GM12878 (cell line): Measurements from ENCODE around the gene FAM114A2. TPM values are rescaled to one million over a fixed set of nuclear protein-coding genes. Genes with fewer than 3 reads are reported as not detected.

Source experiments
- ATAC-seq: fragments of 200-7000 bp; cut with Tn5 transposase; 3 replicates; pipeline ENCODE4 v1.9.1; 2020; ENCODE audit warnings: mild to moderate bottlenecking, moderate library complexity
- BruUV-seq: library from RNA; stranded (reverse); fragments of 400-500 nt; replicated peaks from 2 replicates; lab custom pipeline; 2021; lab: Mats Ljungman, UMichigan
- CTCF ChIA-PET: fragments of 300-600 bp; sonication (Branson Sonifier 250); formaldehyde crosslinking; extraction: SDS; loops from one replicate; lab custom pipeline; 2021; ENCODE audit warnings: inconsistent platforms; lab: Yijun Ruan, JAX
- POLR2A ChIA-PET: fragments of 350-600 bp; formaldehyde crosslinking; extraction: SDS; loops from one replicate; lab custom pipeline; 2021; ENCODE audit warnings: inconsistent platforms; lab: Charles Lee
- RAD21 ChIA-PET: fragments of 300-600 bp; sonication (Branson Sonifier 250); formaldehyde crosslinking; loops from one replicate; lab custom pipeline; 2023; ENCODE audit warnings: antibody characterized with exemption; ENCODE audit not compliant: unreplicated experiment; lab: Charles Lee
- SMC1A ChIA-PET: fragments of 300-600 bp; sonication (Branson Sonifier 250); formaldehyde crosslinking; loops from one replicate; lab custom pipeline; 2023; ENCODE audit not compliant: unreplicated experiment, uncharacterized antibody; lab: Charles Lee
- DNase-seq: peaks from one replicate; pipeline ENCODE4 v3.0.0-alpha.2; 2011; ENCODE audit warnings: low read depth, low spot score
- FAIRE-seq: peaks from 3 replicates; lab custom pipeline; 2011; peaks lifted over from hg19 to GRCh38; lab: Jason Lieb, UNC
- H2AFZ ChIP-seq: 2 replicates; pipeline ENCODE4 v1.6.0; 2011; ENCODE audit warnings: low read depth, low read length, control low read depth; ENCODE audit not compliant: control insufficient read depth
- H3K27ac ChIP-seq: 2 replicates; pipeline ENCODE4 v1.5.1; 2011; ENCODE audit warnings: control low read depth; ENCODE audit not compliant: control insufficient read depth, insufficient read depth
- H3K27me3 ChIP-seq, 2 experiments: replicated peaks in 1 of 2; 2 replicates each; pipeline versions ENCODE4 v1.6.0 to v1.6.1; 2011; ENCODE audit warnings: low read length in 1 of 2; ENCODE audit not compliant: control insufficient read depth in 2 of 2, insufficient read depth in 2 of 2
- H3K36me3 ChIP-seq, 2 experiments: 2 replicates each; pipeline ENCODE4 v1.5.1; 2011; ENCODE audit warnings: low read length in 1 of 2; ENCODE audit not compliant: control insufficient read depth in 2 of 2, insufficient read depth in 2 of 2
- H3K4me1 ChIP-seq: 2 replicates; pipeline ENCODE4 v1.6.1; 2011; ENCODE audit warnings: mild to moderate bottlenecking, low read length, moderate library complexity, mixed read lengths; ENCODE audit not compliant: control insufficient read depth, insufficient read depth
- H3K4me2 ChIP-seq: 2 replicates; pipeline ENCODE4 v1.6.0; 2011; ENCODE audit warnings: control low read depth; ENCODE audit not compliant: control insufficient read depth, insufficient read depth
- H3K4me3 ChIP-seq: fragments of 200-600 bp; sonication (generic); 2 replicates; pipeline ENCODE4 v1.5.1; 2016
- H3K79me2 ChIP-seq: 2 replicates; pipeline ENCODE4 v1.6.0; 2011; ENCODE audit warnings: low read length; ENCODE audit not compliant: control insufficient read depth, insufficient read depth
- H3K9ac ChIP-seq: 2 replicates; pipeline ENCODE4 v1.8.0; 2011; ENCODE audit warnings: low read length, control low read depth, mixed read lengths; ENCODE audit not compliant: control insufficient read depth, insufficient read depth
- H3K9me3 ChIP-seq: replicated peaks from 3 replicates; pipeline ENCODE4 v1.5.1; 2011; ENCODE audit warnings: mild to moderate bottlenecking, low read length; ENCODE audit not compliant: control insufficient read depth, insufficient read depth
- H4K20me1 ChIP-seq: 2 replicates; pipeline ENCODE4 v1.6.0; 2011; ENCODE audit not compliant: control insufficient read depth, insufficient read depth
- ATF7 ChIP-seq: fragments of 450-650 bp; IDR thresholded peaks from 2 replicates; pipeline ENCODE4 v1.6.1; 2016; ENCODE audit warnings: low read depth, mild to moderate bottlenecking
- CHD2 ChIP-seq: IDR thresholded peaks from 2 replicates; pipeline ENCODE4 v1.6.1; 2011; ENCODE audit warnings: low read depth, low read length, improper control_type of control experiment, borderline replicate concordance
- E2F8 ChIP-seq: fragments of 450-650 bp; IDR thresholded peaks from 2 replicates; pipeline ENCODE4 v1.6.1; 2018; ENCODE audit warnings: mild to moderate bottlenecking, low read depth, moderate library complexity; ENCODE audit not compliant: partially characterized antibody
- ETV6 ChIP-seq, 2 experiments: fragments of 450-650 bp in 1 of 2; IDR thresholded peaks in 1 of 2; conservative IDR thresholded peaks in 1 of 2; 2 replicates each; pipeline ENCODE4 v1.6.1; 2014; ENCODE audit warnings: antibody characterized with exemption in 1 of 2, borderline replicate concordance in 1 of 2, low read depth in 1 of 2, mild to moderate bottlenecking in 1 of 2, moderate library complexity in 1 of 2
- KAT2A ChIP-seq: conservative IDR thresholded peaks from 2 replicates; pipeline ENCODE4 v1.6.1; 2011; ENCODE audit warnings: low read depth, low read length; ENCODE audit not compliant: control insufficient read depth
- KDM1A ChIP-seq: fragments of 200-600 bp; sonication (generic); IDR thresholded peaks from 2 replicates; pipeline ENCODE4 v1.6.1; 2016; ENCODE audit warnings: borderline replicate concordance
- KLF5 ChIP-seq: fragments of 450-650 bp; IDR thresholded peaks from 2 replicates; pipeline ENCODE4 v1.6.1; 2014; ENCODE audit warnings: mild to moderate bottlenecking; ENCODE audit not compliant: partially characterized antibody
- MEF2A ChIP-seq: IDR thresholded peaks from 2 replicates; pipeline ENCODE4 v1.6.1; 2011; ENCODE audit warnings: low read depth, mild to moderate bottlenecking, low read length, moderate library complexity; ENCODE audit not compliant: insufficient read depth
- MTA3 ChIP-seq: IDR thresholded peaks from 2 replicates; pipeline ENCODE4 v1.6.1; 2012; ENCODE audit warnings: low read length, inconsistent platforms, borderline replicate concordance
- PAX5 ChIP-seq: IDR thresholded peaks from 2 replicates; pipeline ENCODE4 v1.6.1; 2011; ENCODE audit warnings: low read depth, low read length, borderline replicate concordance
- RFX5 ChIP-seq: IDR thresholded peaks from 2 replicates; pipeline ENCODE4 v1.6.1; 2011; ENCODE audit warnings: low read depth, low read length, improper control_type of control experiment
- SREBF2 ChIP-seq: IDR thresholded peaks from 2 replicates; pipeline ENCODE4 v1.6.1; 2012; ENCODE audit warnings: mild to moderate bottlenecking, low read length
- USF1 ChIP-seq: IDR thresholded peaks from 2 replicates; pipeline ENCODE4 v1.6.1; 2011; ENCODE audit warnings: borderline replicate concordance, low read depth, mild to moderate bottlenecking, moderate library complexity, mixed read lengths, low read length; ENCODE audit not compliant: insufficient read depth; ENCODE audit errors: extremely low read length
- WRNIP1 ChIP-seq: IDR thresholded peaks from 2 replicates; pipeline ENCODE4 v1.6.1; 2011; ENCODE audit warnings: low read depth, low read length, improper control_type of control experiment, borderline replicate concordance
- ZBTB11 ChIP-seq: fragments of 450-650 bp; formaldehyde crosslinking; IDR thresholded peaks from 2 replicates; pipeline ENCODE4 v1.5.0; 2022; ENCODE audit warnings: mild to moderate bottlenecking, missing genetic modification characterization
- WGBS: methylation state at CpG from one replicate; pipeline ENCODE4 v1.1.6; 2016; ENCODE audit warnings: low lambda C conversion rate; ENCODE audit not compliant: insufficient replicate concordance, insufficient coverage; ENCODE audit errors: missing lambda C conversion rate; 5-methylcytosine and 5-hydroxymethylcytosine counted together
- in situ Hi-C: fragments of 300-500 bp; cut with MboI; formaldehyde crosslinking; loops from 9 replicates; pipeline ENCODE4 v1.14.3; 2018; ENCODE audit warnings: mixed read lengths
- intact Hi-C: fragments of 100-400 bp; cut with micrococcal nuclease; formaldehyde crosslinking; loops from one replicate; pipeline ENCODE4 v1.14.2; 2022; ENCODE audit not compliant: unreplicated experiment
- polyA plus RNA-seq, 11 experiments: library from polyadenylated mRNA; depleted of rRNA in 4 of 11; unstranded in 6 of 11; stranded (reverse) in 5 of 11; fragments of >200 nt; fragmentation: Nextera tagmentation in 4 of 11; fragmentation: Illumina TruSeq in 1 of 11; extraction: Ambion mirVana in 4 of 11; extraction: Trizol in 1 of 11; gene quantifications; 1 replicate in 1 of 11; 2 replicates in 10 of 11; pipeline versions ENCODE4 v1.2.1 to v1.2.3, GENCODE V29; 2011 to 2016; ENCODE audit warnings: inconsistent platforms in 2 of 11, missing spikeins in 2 of 11, low read depth in 1 of 11
- total RNA-seq, 4 experiments: library from RNA; depleted of rRNA in 3 of 4; stranded (reverse); fragments of >200 nt in 3 of 4; fragmentation: Illumina TruSeq in 1 of 4; extraction: Trizol in 1 of 4; gene quantifications; 2 replicates each; pipeline versions ENCODE4 v1.2.1 to v1.2.3, GENCODE V29; 2013 to 2021

FAM114A2 gene
- total and polyA plus RNA-seq, 10 of the 15 experiments (the other 5 are each of a cell fraction or from before 2014, with no cell fraction given): 16.8 to 32.8 (median 24.3) TPM

- no peaks in the 10 kb centered on the region for H3K9me3 ChIP-seq
- H3K27me3 ChIP-seq: no peaks in the 10 kb centered on the region; a peak in 1 of 4 replicates
- no peaks in the 10 kb centered on the region for H3K79me2 ChIP-seq
- no peaks in the 10 kb centered on the region for H4K20me1 ChIP-seq
- no TSS peak for BruUV-seq
- no peak for DNase-seq
- TF ChIP-seq RFX5: no peak
- no peak for TF ChIP-seq WRNIP1
- no peak for TF ChIP-seq USF1
- no peak for TF ChIP-seq MTA3
- no peak for TF ChIP-seq KLF5
- no peak for TF ChIP-seq KAT2A
- TF ChIP-seq ETV6 (conservative IDR thresholded peaks at IDR 0.05 in 1 of 2, IDR thresholded peaks at IDR 0.05 in 1 of 2; ENCODE audit: borderline replicate concordance in 1 of 2, low read depth in 1 of 2): no peak
- TF ChIP-seq ATF7: no peak
- TF ChIP-seq E2F8: no peak
- TF ChIP-seq SREBF2: no peak
- TF ChIP-seq PAX5: no peak
- no peak for TF ChIP-seq ZBTB11
- TF ChIP-seq MEF2A: no peak
- no peak for TF ChIP-seq CHD2
- TF ChIP-seq KDM1A: no peak
- WGBS: 31% methylated on average over 5 of the region's 5 CpGs
- ChIA-PET RAD21 (no interaction called here), POLR2A (no interaction called here), CTCF (interaction anchor here (1.3 to 1.6 kb wide), 2 partner anchors 8 to 16 kb away, joined by 3 to 6 read pairs; no protein-coding TSS in a partner anchor), SMC1A (no interaction called here)
- H3K27ac ChIP-seq: no peak overlapping the region
- intact Hi-C loops (no loop called here), in situ Hi-C loops (no loop called here)
- no peaks in the 10 kb centered on the region for H3K36me3 ChIP-seq
- no peak for ATAC-seq
- FAIRE-seq: no peak
- H2AFZ ChIP-seq: no peak overlapping the region
- no peak overlapping the region for H3K4me3 ChIP-seq
- no peak overlapping the region for H3K9ac ChIP-seq
- H3K4me1 ChIP-seq: no peaks in the 10 kb centered on the region
- H3K4me2 ChIP-seq: no peak overlapping the region
Measured at GRCh38 chr5:153959134-153959957, 79.4 kb downstream of the FAM114A2 start.
